Smooth muscle cell (in vitro differentiated cells): ENCODE measurements around the gene CHGA. TPM values are rescaled to one million over a fixed set of nuclear protein-coding genes. Genes with fewer than 3 reads are reported as not detected.

Experiments
- DNase-seq: peaks from one replicate; lab custom pipeline; 2025; ENCODE audit not compliant: unreplicated experiment; lab: John Stamatoyannopoulos, UW
- H2AFZ ChIP-seq: fragments of 200-600 bp; sonication (generic); 2 replicates; pipeline ENCODE4 v1.6.0; 2016; ENCODE audit warnings: antibody characterized with exemption, low read depth, mild to moderate bottlenecking
- H3F3A ChIP-seq: fragments of 200-600 bp; sonication (generic); 2 replicates; pipeline ENCODE4 v1.6.0; 2017; ENCODE audit warnings: antibody characterized with exemption, low read depth
- H3K27ac ChIP-seq: fragments of 200-600 bp; sonication (generic); 2 replicates; pipeline ENCODE4 v1.5.1; 2016; ENCODE audit warnings: low read depth, mild to moderate bottlenecking
- H3K27me3 ChIP-seq: fragments of 200-600 bp; sonication (generic); 2 replicates; pipeline ENCODE4 v1.6.1; 2016; ENCODE audit warnings: low read depth, mild to moderate bottlenecking
- H3K36me3 ChIP-seq: fragments of 200-600 bp; sonication (generic); 2 replicates; pipeline ENCODE4 v1.5.1; 2016; ENCODE audit warnings: low read depth
- H3K4me1 ChIP-seq: fragments of 200-600 bp; sonication (generic); 2 replicates; pipeline ENCODE4 v1.5.1; 2016; ENCODE audit warnings: low read depth
- H3K4me2 ChIP-seq: fragments of 200-600 bp; sonication (generic); 2 replicates; pipeline ENCODE4 v1.6.0; 2016; ENCODE audit warnings: mild to moderate bottlenecking
- H3K4me3 ChIP-seq: fragments of 200-600 bp; sonication (generic); 2 replicates; pipeline ENCODE4 v1.5.1; 2016; ENCODE audit warnings: mild to moderate bottlenecking
- H3K79me2 ChIP-seq: fragments of 200-600 bp; sonication (generic); 2 replicates; pipeline ENCODE4 v1.6.0; 2016; ENCODE audit warnings: low read depth, mild to moderate bottlenecking
- H3K9ac ChIP-seq: fragments of 200-600 bp; sonication (generic); 2 replicates; pipeline ENCODE4 v1.6.0; 2016; ENCODE audit warnings: low read depth
- H3K9me3 ChIP-seq: fragments of 200-600 bp; sonication (generic); replicated peaks from 2 replicates; pipeline ENCODE4 v1.5.1; 2016; ENCODE audit warnings: low read depth
- H4K20me1 ChIP-seq: fragments of 200-600 bp; sonication (generic); 2 replicates; pipeline ENCODE4 v1.6.0; 2016; ENCODE audit warnings: low read depth
- CTCF ChIP-seq: fragments of 200-600 bp; sonication (generic); IDR thresholded peaks from 2 replicates; pipeline ENCODE4 v1.5.1; 2017; ENCODE audit warnings: borderline replicate concordance, mild to moderate bottlenecking, antibody characterized with exemption; ENCODE audit not compliant: insufficient read depth, poor library complexity, severe bottlenecking
- WGBS: methylation state at CpG from one replicate; pipeline ENCODE4 v1.1.7; 2016; ENCODE audit warnings: low lambda C conversion rate; 5-methylcytosine and 5-hydroxymethylcytosine counted together
- polyA plus RNA-seq: library from polyadenylated mRNA; unstranded; fragments of >200 nt; fragmentation: Nextera tagmentation; extraction: Ambion mirVana; gene quantifications from 2 replicates; pipeline ENCODE4 v1.2.1, GENCODE V29; 2016
- total RNA-seq: library from RNA; depleted of rRNA; stranded (reverse); fragments of >200 nt; gene quantifications from 2 replicates; pipeline ENCODE4 v1.2.3, GENCODE V29; 2014

Gene CHGA
- total and polyA plus RNA-seq, 2 experiments from 2014 or later: not detected

GRCh38 chr14:92928961-92929688 is 6.2 kb downstream of the CHGA start:
- Histone ChIP-seq H3K79me2 (no peaks in the 10 kb centered on the region), H3K36me3 (no peaks in the 10 kb centered on the region), H3K27ac (no peak overlapping the region), H3K9me3 (no peaks in the 10 kb centered on the region), H3K4me1 (no peaks in the 10 kb centered on the region), H3F3A (no peaks in the 10 kb centered on the region), H4K20me1 (no peaks in the 10 kb centered on the region), H3K4me3 (no peak overlapping the region), H3K9ac (no peak overlapping the region), H3K4me2 (no peak overlapping the region), H3K27me3 (peaks cover 12% of the 10 kb centered on the region), H2AFZ (no peak overlapping the region)
- DNase-seq: no peak
- no peak for TF ChIP-seq CTCF
- 89% methylated on average over 12 of the region's 12 CpGs for WGBS

- Histone ChIP-seq H3K4me2 (no peak overlapping the region), H2AFZ (no peak overlapping the region), H3K9me3 (no peaks in the 10 kb centered on the region), H4K20me1 (no peaks in the 10 kb centered on the region), H3K9ac (no peak overlapping the region), H3K27ac (no peak overlapping the region), H3K4me3 (no peak overlapping the region), H3K36me3 (no peaks in the 10 kb centered on the region), H3K79me2 (no peaks in the 10 kb centered on the region), H3F3A (no peaks in the 10 kb centered on the region), H3K27me3 (peaks cover 4% of the 10 kb centered on the region), H3K4me1 (no peaks in the 10 kb centered on the region)
- TF ChIP-seq CTCF: no peak
- 91% methylated on average over 20 of the region's 20 CpGs for WGBS
- no peak for DNase-seq
These were observed 7.0 kb downstream of the CHGA start for GRCh38 chr14:92929689-92930608.

- no peak for DNase-seq
- Histone ChIP-seq H3K4me2 (no peak overlapping the region), H2AFZ (no peak overlapping the region), H4K20me1 (no peaks in the 10 kb centered on the region), H3K27ac (no peak overlapping the region), H3K4me1 (no peaks in the 10 kb centered on the region), H3K9ac (no peak overlapping the region), H3K79me2 (no peaks in the 10 kb centered on the region), H3K27me3 (no peaks in the 10 kb centered on the region), H3K9me3 (no peaks in the 10 kb centered on the region), H3K4me3 (no peak overlapping the region), H3F3A (no peaks in the 10 kb centered on the region), H3K36me3 (no peaks in the 10 kb centered on the region)
- no peak for TF ChIP-seq CTCF
- 77% methylated on average over 8 of the region's 8 CpGs for WGBS
These were observed 8.0 kb downstream of the CHGA start for GRCh38 chr14:92930737-92931602.
